ENCODE data around the gene GOLT1A.

Gene GOLT1A

DNA sequence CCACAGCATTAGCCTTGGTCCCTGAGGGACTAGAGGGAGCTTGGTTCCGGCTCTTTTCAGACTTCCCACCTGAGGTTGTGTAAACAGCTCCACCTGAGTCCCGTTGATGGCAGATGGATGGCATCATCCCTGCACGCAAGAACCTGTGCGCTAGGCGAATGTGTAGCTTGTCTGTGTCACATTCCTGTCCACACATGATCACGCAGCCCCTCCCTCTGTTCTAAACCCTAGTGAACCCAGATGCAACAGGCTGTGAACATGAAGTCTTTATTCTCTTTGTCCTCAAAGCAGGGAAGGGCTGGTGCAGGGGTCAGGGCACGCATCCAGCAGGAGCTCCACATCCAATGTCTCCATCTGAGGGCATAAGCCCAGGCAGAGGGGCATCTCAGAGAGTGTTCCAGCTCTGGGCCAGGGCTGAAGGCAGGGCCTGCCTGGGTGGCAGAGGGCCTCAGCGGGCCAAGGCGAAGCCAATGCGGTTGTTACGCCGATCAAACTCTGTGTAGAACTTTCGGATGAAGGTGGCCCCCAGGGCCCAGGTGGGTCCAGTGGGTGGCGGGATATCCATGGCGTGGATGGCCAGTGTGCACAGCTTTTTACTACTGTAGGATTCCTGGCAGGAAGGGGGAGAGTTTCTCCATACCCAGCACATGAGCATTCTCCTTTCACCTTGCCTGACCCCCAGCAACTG lies 59.1 kb downstream of the GOLT1A start:
- DNase-seq (ENCODE audit: low read depth) = no peak

DNA sequence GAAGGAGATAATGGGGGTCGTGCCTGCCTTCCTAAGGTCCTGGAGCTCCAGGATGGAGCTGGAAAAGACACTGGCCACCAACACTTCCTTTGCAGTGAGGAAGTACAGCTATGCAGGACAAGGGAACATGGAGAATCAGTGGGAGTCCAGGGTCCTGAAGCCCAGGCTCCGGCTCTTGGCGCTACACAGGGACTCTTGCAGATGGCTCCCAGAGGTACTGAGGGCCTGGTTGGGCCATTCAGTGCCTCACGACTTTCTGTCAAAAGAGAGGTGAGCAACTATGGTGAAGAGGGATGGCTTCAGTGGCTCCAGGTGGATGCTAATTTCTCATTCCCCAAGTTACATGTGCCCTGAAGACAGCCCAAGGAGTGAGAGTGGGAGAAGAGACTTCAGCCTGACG lies 60.1 kb downstream of the GOLT1A start:
- no peak for DNase-seq (ENCODE audit: low read depth)

DNA sequence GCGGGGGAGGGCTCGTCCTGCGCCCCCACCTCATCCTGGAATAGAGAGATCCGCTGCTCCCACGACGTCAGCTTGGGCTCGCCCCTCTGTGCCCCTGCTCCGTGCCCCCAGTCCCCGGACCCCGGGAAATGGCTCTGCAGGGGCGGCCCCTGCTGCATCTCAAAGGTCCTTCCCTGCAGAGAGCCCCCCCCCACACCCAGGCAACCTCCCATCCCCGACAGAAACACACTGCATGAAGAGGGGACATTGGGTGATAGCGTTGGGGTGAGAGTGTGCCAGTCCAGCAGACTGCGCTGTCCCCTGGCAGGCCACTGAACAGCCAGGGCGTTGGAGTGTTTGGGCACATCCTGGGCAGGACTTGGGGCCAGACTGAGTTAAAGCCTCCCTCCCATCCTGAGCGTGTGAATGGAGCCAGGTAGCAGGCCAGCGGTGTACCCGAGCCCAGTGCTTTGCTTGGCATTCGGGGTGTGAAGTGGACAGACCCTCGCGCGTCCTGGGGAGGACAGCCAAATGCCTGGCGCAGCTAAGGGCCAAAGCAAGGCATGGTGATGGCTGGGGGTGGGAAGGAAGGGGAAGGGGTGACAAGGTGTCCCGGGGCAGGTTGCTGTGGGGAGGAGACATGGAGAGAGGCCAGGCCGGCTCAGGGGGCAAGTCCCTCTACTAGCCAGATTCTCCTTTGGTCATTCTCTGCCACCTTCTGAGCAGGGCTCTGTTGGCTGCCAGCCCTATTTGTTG lies 61.3 kb downstream of the GOLT1A start:
- no peak for DNase-seq (ENCODE audit: low read depth)

DNA sequence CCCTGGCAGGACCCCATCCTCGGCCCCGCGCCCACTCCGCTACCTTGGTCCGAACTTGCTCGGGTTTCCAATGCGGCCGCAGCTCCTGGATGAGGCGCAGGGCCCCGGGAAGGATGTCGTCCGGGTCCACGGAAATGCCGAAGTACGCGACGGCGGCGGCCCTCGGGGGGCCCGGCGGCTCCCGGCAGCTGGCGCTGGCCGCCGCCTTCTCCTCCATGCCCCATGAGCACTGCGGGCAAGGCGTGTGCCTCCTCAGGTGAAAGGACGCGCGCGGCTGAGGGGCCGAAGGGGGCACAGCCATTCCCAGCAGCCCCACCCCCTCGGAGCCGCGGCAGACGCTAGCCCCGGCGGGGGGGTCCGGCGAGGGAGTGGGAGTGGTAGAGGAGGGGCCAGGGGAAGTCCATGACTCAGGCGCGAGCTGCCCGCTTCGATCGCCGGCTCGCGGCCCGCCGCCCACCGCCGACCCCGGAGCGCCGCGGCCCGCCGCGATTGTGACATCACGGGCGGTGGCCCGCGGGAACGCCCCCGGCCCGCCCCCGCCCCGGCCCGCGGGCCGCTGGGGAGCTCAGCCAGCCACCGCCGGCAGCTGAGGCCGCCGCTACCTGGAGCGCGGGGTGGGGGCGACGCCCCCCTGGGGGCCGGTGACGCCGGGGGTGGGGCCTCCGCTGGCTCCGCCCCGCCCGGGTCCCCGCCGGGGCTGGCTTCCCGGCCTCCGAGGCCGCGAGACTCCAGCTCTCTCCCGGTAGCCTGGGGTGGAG lies 62.1 kb downstream of the GOLT1A start, which contains the start of gene ETNK2:
Gene ETNK2 (minus strand): TSS at position 493 of the 758 bp plus-strand sequence. CDS start 192 bp downstream, at position 301.
- DNase-seq (ENCODE audit: low read depth) = peak; percentile 55

GRCh38 chr1:204150702-204151551 lies 62.9 kb downstream of the GOLT1A start:
- DNase-seq (ENCODE audit: low read depth) = no peak

DNA sequence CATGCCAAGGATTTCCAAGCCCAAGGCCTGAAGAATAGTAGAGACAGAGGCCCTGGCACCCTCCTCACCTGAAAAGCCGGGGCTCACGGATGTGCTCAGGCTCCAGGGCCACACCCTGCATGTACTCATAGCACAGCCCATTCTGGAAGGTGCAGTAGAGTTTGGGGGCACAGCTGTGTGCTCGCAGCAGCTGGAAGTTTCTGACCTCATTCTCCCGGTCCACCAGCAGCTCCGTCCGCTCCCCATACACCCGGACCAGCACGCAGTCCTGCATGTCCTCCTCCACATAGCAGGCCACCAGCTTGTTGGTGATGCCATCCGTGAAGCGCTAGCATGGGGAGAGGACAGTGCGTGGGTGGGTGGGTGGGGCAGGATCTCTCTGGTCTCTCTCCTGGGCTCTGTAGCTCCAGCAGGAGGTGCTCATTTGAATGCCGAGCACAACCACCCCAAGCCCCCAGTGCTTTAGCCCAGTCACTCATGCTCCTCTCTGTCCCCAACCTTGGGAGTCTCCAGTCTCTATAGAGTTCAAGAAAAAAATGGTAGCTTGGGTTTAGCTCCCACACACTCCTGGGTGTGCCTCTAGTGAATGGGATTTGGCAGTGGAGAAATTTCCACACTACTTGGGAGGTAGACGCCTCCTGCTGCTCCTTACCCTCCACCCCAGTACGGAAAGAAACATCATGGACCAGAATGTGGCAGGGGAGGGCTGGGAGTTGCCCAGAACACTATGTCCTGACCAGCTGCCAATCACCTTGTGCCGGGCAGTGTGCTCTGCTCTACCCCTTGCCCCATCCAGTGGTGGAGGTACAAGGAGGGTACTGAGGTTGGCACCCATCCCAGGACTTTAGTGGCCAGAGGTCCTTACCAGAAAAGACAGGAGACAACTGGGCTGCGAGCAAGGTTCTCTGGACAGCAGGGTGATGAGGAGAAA lies 63.9 kb downstream of the GOLT1A start:
- DNase-seq (ENCODE audit: low read depth) = no peak

DNA sequence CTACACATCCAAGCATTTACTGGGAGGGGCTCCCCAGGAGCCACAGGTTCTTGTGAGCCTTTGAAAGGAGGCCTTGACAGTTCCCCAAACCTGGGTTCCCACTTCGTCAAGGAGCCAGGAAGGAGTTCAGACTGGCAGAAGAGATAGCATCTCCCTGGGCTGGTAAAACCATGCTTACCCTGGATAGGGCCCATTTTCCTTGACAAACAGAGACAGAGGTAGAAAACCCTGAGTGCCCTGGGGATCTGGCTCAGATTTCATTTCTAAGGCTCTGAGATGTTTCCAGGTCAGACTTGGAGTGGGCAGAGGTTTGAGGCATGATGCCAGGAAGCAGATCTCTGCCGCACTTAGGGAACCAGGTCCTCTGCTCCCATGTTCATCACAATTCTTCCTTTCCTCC lies 64.7 kb downstream of the GOLT1A start:
- no peak for DNase-seq (ENCODE audit: low read depth)

All from stimulated activated CD8-positive, alpha-beta memory T cell treated with anti-CD3 and anti-CD28 coated beads, Interleukin-12 subunit alpha, Interleukin-12 subunit beta, amount 100 ng/mL, for 4 hours (primary cell).